HG02642 (cell line): ENCODE measurements around the gene RAB3IL1.
"Not testable (repeated sequence)": the region's sequence is repeated elsewhere in the genome, so short reads cannot be mapped to it uniquely, and the experiment has no call there.

Source experiments
- ATAC-seq: cut with Tn5 transposase; IDR thresholded peaks from one replicate; pipeline ENCODE4 v1.9.1; 2021; ENCODE audit warnings: mild to moderate bottlenecking; ENCODE audit not compliant: unreplicated experiment, poor library complexity

RAB3IL1 gene, protein sequence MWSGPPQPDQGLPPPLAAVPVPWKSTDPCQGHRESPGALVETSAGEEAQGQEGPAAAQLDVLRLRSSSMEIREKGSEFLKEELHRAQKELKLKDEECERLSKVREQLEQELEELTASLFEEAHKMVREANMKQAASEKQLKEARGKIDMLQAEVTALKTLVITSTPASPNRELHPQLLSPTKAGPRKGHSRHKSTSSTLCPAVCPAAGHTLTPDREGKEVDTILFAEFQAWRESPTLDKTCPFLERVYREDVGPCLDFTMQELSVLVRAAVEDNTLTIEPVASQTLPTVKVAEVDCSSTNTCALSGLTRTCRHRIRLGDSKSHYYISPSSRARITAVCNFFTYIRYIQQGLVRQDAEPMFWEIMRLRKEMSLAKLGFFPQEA

DNA sequence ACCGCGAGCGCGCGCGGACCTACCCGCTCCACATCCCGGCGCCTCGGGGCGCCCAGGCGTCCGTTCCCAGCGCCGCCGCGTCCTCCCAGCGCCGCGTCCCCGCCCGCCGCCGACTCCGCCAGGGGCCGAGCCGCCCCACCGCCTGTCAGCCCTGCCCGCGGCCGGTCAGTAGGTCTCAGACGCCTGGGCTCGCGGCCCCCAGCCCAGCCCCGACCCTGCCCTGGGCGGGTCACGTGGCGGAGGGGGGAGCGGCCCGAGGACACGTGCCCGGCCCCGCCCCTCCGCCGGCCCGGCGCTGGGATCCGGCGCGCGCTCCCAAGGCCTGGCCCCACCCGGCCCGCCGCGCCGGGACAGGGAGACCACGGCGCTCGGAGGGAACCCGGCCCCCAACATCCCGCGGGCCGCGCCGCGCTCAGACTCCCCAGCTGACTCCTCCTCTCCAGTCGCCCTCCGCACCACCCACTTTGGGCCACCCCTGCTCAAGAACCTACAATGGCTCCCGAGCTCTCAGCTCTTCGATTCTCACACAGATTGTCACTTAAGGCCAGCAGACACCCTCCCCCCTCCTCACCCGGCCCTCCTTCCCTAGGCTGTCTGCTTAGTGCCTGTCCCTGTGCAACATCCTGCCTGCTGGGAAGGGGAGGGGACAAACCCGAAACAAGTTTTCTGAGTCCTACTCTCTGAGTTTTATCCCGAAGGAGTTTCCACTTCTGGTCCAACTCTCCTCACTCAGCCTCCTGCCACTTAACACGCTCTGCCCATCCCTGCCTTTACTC is at the start of gene RAB3IL1:
Gene RAB3IL1, minus strand, starts transcription at position 233 of the 776 bp plus-strand sequence. Its CDS starts 199 bp downstream, at position 34.
- no peak for ATAC-seq

DNA sequence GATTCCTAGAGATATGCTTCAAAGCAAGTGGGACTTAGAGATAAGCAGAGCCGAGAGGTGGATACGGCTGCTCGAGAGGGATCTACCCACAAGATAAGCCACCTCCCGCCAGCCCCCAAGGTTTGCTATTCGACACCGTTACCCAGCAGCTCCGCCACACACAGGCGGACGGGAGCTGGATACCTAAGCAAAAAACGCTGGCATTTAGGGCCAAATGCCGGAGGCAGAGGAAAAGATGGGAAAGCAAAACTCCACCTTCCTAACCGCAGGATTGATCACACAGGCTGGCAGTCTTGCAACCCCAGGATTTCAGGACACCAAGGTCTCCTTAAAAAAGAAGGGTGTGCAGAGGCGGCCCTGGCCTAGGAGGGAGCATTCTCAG is 49.4 kb upstream of the RAB3IL1 start:
- no peak for ATAC-seq

DNA sequence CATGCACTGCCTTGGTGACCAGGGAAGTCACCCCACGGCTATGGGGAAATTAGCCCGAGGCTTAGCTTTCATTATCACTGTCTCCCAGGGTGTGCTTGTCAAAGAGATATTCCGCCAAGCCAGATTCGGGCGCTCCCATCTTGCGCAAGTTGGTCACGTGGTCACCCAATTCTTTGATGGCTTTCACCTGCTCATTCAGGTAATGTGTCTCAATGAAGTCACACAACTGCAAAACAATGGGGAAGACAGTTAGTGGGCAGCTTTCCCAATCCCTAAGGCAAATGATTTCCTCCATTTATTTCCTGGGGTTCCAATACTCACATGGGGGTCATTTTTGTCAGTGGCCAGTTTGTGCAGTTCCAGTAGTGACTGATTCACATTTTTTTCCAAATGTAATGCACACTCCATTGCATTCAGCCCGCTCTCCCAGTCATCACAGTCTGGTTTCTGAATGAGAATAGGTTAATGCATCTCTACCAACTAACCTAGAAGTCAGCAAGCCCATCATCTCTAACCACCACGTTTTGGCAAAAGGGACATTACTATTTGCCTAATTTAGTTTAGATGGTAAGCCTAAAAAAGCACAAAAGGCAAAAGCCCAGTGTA is 47.4 kb upstream of the RAB3IL1 start:
- ATAC-seq: not testable (repeated sequence)

DNA sequence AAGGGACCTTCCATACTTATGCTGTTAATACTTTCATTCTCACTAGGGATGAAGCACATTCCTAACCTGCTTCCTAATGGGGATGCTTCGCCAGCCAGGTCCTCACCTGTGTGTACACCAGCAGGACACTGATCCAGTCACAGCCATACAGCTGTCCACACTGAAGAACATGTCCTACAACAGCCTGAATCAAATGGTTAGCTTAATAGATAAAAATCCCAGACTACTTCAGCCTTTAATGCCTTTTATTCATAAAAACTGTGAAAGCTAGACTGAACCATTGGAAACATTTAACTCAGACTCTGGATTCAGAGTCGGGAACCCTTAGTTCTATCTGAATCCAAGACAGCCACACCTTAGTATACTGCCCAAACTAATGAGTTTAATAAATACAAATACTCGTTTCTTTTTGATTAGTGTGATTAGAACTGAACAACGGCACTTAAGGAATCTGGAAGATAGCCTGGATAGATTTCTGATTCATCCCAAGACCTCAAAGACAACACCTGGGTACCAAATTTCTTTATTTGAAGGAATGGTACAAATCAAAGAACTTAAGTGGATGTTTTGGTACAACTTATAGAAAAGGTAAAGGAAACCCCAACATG is 46.8 kb upstream of the RAB3IL1 start:
- ATAC-seq: no peak

DNA sequence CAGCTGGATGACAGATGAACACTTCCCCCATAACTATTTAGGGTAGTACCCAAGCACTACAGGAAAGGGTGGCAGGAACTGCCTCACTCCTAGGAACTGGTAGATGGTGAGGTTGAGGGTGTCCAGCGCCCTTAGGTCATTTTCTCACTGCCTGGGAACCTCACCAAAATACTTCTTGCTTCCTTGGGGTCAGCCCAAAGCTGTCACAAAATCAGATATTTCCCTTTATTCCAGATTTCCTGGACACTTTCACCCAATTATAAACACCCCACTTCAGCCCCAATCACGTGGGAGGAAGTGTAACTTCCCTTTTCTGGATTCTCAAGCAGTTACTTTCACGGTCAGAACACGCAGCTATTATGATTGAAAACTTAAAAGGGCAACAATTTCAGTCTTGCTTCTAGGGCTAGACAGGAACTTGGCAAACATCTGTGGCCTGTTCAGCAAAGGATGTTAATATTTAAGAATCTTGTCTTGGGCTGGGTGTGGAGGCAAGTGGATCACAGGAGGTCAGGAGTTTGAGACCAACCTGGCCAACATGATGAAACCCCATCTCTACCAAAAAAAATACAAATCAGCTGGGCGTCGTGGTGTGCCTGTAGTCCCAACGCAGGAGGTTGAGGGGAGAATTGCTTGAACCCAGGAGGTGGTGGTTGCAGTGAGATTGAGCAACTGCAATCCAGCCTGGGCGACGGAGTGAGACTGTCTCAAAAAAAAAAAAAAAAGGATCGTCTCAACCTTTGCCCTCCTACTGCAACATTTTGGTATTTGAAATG is 46.1 kb upstream of the RAB3IL1 start:
- no peak for ATAC-seq

DNA sequence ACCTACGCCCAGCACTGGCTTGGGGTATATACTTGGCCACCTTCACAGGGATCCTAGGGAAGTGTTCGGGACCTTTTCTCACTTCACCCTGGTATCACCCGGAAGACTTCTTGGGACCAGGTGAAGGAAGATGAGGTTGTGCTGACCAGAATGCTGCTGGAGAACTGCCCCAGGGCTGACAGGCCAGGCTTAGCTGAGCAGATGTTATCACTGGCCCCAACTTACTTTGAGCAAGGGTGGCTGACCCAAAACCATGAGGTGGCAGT is 45.6 kb upstream of the RAB3IL1 start:
- ATAC-seq: no peak

- ATAC-seq: no peak
Observed at GRCh38 chr11:61962213-61963015, 45.0 kb upstream of the RAB3IL1 start.

- no peak for ATAC-seq
Observed at GRCh38 chr11:61961570-61962212, 44.3 kb upstream of the RAB3IL1 start.

GRCh38 chr11:61960532-61960931 is 43.2 kb upstream of the RAB3IL1 start:
- ATAC-seq: no peak

GRCh38 chr11:61959678-61960077 is 42.3 kb upstream of the RAB3IL1 start:
- ATAC-seq: no peak

DNA sequence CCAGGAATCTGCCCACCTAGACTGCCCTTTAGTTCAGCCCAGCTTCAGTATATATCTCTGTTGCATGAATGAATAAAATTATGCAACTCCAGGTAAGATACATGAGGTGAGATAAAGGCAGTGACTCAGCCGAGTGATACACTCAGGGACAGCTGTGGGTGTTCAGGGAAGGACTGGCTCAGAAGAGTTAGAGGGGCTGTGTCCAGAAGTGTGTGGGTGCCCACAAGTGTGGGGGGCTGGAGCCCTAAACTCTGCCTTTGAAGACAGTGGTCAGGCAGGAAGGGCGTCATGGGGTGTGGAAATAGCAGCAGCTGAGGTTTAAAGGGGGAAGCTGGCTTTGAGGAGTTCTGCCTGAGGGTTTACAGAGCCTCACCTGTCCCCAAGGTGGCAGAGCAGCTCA is 41.7 kb upstream of the RAB3IL1 start:
- no peak for ATAC-seq

DNA sequence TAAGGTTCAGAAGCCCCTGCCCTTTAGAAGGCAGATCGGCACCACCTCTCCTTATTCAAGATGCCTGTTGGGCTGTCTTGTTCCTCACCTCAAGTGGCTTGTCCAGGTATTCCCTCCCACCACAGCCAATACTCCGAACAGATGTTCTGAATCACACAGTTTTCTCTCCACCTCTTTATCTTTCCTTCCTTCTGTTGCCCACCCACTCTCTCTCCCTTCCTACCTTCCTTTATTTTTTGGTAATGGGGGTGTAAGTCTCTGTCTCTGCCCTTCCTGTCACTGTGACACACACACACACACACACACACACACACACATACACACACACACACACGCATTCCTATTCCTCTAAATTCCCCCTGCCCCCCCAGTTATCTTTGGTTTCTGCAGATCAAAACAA is 41.2 kb upstream of the RAB3IL1 start:
- no peak for ATAC-seq

DNA sequence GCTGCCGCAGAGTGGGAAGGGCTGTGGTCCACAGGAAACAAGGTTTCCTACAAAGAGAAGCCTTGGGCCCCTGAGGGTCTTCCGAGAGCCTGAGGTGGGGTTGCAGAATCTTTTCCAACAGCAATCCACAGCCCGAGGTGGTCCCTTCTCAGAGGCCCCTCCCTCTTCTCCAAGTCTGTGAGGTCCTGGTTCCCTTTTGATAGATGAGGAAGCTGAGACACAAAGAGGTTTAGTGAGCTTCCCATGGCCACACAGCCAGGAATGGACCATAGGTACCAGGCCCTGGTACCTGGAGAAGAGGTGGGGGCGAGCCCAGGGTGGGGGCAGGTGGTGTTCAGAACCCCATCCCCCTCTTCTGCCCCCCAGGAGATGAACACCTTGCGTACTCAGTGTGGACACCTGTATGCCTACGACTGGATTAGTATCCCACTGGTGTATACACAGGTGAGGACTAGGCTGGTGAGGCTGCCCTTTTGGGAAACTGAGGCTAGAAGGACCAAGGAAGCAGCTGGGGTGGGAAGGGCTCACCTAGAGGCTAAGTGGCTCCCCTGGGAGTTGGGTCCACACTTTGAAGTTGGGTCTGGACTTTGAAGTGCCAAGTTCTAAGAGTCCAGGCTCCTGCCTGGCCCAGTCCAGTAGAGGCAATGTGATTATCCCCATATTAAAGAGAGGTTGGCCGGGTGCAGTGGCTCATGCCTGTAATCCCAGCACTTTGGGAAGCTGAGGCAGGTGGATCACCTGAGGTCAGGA is 39.8 kb upstream of the RAB3IL1 start:
- no peak for ATAC-seq

DNA sequence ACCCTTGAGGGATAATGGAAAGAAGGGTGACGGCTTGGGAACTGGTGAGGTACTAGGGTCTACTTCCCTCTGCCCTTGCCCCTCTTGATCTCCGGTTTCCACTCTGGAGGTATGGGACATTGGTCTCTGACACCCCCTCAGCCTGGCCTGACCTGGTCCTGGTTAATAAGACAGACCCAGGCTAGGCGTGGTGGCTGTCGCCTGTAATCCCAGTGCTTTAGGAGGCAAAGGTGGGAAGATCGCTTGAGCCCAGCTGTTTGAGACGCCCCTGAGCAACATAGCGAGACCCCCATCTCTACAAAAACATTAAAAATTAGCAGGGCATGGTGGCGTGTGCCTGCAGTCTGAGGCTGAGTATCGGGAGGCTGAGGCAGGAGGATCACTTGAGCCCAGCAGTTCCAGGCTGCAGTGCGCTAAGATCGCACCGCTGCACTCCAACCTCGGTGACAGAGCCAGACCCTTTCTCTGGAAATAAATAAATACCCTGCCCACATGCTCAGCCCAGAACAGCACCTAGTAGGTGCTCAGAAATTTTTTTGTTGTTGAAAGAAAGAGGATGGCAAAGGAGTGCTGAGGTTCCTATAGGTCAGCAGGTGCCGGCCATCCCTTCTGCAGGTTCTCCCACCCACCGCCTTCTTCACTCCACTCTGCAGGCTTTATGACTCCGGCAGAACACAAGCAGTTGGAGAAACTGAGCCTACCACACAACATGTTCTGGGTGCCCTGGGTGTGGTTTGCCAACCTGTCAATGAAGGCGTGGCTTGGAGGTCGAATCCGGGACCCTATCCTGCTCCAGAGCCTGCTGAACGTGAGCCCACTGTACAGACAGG is 39.0 kb upstream of the RAB3IL1 start:
- ATAC-seq: no peak

- no peak for ATAC-seq
Observed at GRCh38 chr11:61955422-61956135, 38.2 kb upstream of the RAB3IL1 start.

- no peak for ATAC-seq
Observed at GRCh38 chr11:61954851-61955421, 37.6 kb upstream of the RAB3IL1 start.
